Mucosa of stomach (tissue), 1 donor: ENCODE results near the gene PRDM15.

Source experiments
- H3K27me3 ChIP-seq: one replicate; pipeline ENCODE4 v1.7.0; 2013; ENCODE audit warnings: mild to moderate bottlenecking, low read length; ENCODE audit not compliant: control insufficient read depth, insufficient read depth
- H3K36me3 ChIP-seq: one replicate; pipeline ENCODE4 v1.7.0; 2013; ENCODE audit warnings: low read length; ENCODE audit not compliant: control insufficient read depth, insufficient read depth
- H3K4me1 ChIP-seq: one replicate; pipeline ENCODE4 v1.7.0; 2013; ENCODE audit warnings: mild to moderate bottlenecking, low read length; ENCODE audit not compliant: control insufficient read depth, insufficient read depth
- H3K4me3 ChIP-seq: one replicate; pipeline ENCODE4 v1.7.0; 2013; ENCODE audit warnings: low read length
- H3K9ac ChIP-seq: one replicate; pipeline ENCODE4 v1.7.0; 2013; ENCODE audit warnings: mild to moderate bottlenecking, low read length, moderate library complexity
- H3K9me3 ChIP-seq: one replicate; pipeline ENCODE4 v1.7.0; 2013; ENCODE audit warnings: mild to moderate bottlenecking, low read length, moderate library complexity; ENCODE audit not compliant: control insufficient read depth
- donor health status: Pancreatic carcinoma.

The PRDM15 gene

GRCh38 chr21:41852151-41852928 lies 26.8 kb downstream of the PRDM15 start:
- Histone ChIP-seq H3K9me3 (no peaks in the 10 kb centered on the region), H3K36me3 (no peaks in the 10 kb centered on the region), H3K9ac (no peak overlapping the region), H3K27me3 (no peaks in the 10 kb centered on the region), H3K4me1 (peaks cover 5% of the 10 kb centered on the region), H3K4me3 (no peak overlapping the region)

DNA sequence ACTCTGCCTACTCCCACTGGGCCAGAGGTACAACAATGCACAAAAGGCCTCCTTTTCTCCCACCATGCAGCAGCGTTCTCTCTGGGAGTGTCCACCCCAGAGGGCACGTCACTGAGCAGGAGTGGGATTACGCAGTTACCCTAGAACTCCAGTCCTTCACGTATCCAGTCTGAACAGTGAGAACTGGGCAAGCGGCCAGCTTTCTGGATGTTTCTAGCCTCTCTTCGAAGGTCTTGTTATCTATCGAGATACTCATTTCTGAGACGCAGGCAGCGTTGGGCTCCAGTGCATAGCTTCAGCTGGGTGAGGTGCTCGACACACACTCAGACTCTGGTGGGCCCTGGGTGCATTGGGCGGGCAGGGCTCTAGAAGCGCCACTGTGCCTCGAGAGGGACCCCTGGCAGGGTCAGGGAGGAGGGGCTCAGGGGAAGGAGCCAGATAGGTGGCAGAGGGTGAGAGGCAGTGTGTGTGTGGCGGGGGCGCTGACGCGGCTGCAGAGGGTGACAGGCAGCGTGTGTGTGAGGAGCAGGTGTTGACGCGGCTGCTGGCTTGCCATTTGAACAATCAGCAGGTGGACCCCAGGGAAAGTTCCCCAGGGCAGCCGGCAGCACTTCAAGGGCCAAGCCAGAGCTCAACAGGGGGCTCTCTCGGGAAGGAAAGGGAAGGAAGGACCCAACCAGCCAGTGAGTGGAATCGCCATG lies 27.9 kb downstream of the PRDM15 start:
- no peak overlapping the region for H3K9ac ChIP-seq
- no peaks in the 10 kb centered on the region for H3K36me3 ChIP-seq
- peaks cover 5% of the 10 kb centered on the region for H3K4me1 ChIP-seq
- no peak overlapping the region for H3K4me3 ChIP-seq
- H3K27me3 ChIP-seq, result no peaks in the 10 kb centered on the region
- H3K9me3 ChIP-seq, result no peaks in the 10 kb centered on the region

DNA sequence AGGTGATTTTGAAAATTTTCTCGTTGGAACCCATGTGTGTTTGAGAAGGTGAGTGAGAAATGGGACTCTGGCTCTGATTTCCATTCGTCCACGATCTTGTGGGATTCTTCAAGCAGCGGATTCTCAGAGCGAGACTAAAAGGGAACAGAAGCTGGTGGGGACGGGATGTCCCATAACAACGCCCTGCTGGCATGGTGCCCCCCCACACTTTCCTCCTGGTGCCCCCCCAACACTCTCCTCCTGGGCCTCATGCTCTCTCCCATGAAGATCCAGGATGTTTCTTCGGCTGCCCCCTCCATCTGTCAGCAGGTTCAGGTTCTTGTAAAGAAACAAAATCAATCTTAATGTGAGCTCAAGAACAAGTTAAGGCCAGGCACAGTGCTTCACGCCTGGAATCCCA lies 29.1 kb downstream of the PRDM15 start:
- no peaks in the 10 kb centered on the region for H3K36me3 ChIP-seq
- H3K4me1 ChIP-seq, result peaks cover 5% of the 10 kb centered on the region
- H3K9ac ChIP-seq, result no peak overlapping the region
- H3K27me3 ChIP-seq, result no peaks in the 10 kb centered on the region
- H3K9me3 ChIP-seq, result no peaks in the 10 kb centered on the region
- no peak overlapping the region for H3K4me3 ChIP-seq

DNA sequence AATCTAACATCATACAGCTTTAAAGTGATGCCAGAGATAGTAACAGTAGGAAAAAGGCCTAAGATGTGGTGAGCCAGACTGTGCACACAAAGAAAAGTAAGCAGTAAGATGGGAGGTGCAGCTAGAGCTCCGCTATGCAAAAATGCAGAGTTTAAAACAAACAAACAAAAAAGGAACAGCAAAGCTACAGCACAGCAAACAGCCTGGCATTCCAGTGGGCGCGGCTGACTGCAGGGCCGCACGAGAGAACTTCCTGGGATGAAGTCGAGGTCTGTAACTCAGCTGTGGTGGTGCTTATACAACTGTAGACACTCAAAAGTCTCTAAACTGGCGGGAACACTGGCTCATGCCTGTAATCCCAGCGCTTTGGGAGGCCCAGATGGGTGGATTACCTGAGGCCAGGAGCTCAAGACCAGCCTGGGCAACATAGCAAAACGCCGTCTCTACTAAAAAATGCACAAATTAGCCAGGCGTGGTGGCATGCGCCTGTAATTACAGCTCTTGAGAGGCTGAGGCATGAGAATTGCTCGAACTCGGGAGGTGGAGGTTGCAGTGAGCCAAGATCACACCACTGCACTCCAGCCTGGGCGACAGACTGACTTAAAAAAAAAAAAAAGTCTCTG lies 30.1 kb downstream of the PRDM15 start:
- no peaks in the 10 kb centered on the region for H3K36me3 ChIP-seq
- H3K4me1 ChIP-seq, result peaks cover 5% of the 10 kb centered on the region
- H3K9ac ChIP-seq, result no peak overlapping the region
- H3K9me3 ChIP-seq, result no peaks in the 10 kb centered on the region
- H3K27me3 ChIP-seq, result no peaks in the 10 kb centered on the region
- H3K4me3 ChIP-seq, result no peak overlapping the region

DNA sequence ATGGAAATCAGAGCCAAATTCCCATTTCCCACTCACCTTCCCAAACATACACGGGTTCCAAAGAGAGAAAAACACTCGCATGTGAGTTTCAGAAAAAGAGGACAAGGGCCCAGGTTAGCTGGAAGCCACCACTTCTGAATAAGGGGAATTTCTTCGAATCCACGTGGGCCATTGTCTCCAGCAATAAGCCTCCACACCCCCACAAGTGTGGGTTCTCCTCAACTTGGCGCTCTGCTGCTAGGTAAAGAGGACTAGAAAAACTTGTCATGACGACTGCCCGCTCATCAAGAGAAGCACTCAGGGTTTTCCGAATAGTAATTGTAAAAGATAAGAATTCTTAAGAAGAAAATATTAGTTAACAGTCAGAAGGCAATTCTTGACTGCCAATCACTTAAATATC lies 30.6 kb downstream of the PRDM15 start:
- no peak overlapping the region for H3K9ac ChIP-seq
- no peaks in the 10 kb centered on the region for H3K27me3 ChIP-seq
- no peaks in the 10 kb centered on the region for H3K9me3 ChIP-seq
- peaks cover 5% of the 10 kb centered on the region for H3K4me1 ChIP-seq
- H3K36me3 ChIP-seq, result no peaks in the 10 kb centered on the region
- H3K4me3 ChIP-seq, result no peak overlapping the region

- no peaks in the 10 kb centered on the region for H3K36me3 ChIP-seq
These were observed 31.9 kb downstream of the PRDM15 start for GRCh38 chr21:41847066-41847804.

DNA sequence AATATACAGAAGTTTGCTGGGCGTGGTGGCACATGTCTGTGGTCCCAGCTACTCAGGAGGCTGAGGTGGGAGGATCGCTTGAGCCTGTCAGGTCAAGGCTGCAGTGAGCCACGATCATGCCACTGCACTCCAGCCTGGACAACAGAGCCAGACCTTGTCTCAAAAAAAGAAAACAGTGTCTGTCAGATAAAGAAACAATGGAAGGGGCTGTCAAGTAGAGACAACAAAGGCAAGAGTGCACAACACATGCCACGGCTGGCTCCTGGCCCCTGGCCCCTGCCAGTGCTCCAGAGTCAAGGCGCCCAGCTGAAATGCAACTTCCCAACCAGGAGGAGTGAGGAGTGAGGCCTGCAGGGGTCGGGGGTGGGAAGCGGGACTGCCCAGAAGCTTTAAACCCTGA lies 32.6 kb downstream of the PRDM15 start:
- Histone ChIP-seq H3K9ac (no peak overlapping the region), H3K4me1 (peaks cover 5% of the 10 kb centered on the region), H3K27me3 (no peaks in the 10 kb centered on the region), H3K36me3 (no peaks in the 10 kb centered on the region), H3K4me3 (no peak overlapping the region), H3K9me3 (no peaks in the 10 kb centered on the region)

More at GRCh38 chr21:41847066-41847804, 31.9 kb downstream of the PRDM15 start:
- no peaks in the 10 kb centered on the region for H3K9me3 ChIP-seq
- H3K4me3 ChIP-seq, result no peak overlapping the region
- H3K27me3 ChIP-seq, result no peaks in the 10 kb centered on the region
- H3K9ac ChIP-seq, result no peak overlapping the region
- peaks cover 5% of the 10 kb centered on the region for H3K4me1 ChIP-seq

DNA sequence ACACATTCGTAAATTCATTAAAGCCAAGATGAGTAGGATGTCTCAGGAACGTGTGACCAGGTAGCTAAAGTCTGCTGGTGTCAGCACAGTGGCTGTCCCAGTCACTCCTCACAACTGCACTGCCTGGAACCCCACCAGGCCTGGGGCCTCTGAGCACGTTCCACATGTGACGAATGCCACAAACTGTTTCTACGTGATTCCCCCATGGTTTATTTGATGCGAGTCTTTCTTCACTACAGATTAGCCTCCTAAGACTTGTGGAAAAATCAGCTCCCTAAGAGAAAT lies 33.2 kb downstream of the PRDM15 start:
- no peaks in the 10 kb centered on the region for H3K27me3 ChIP-seq
- peaks cover 5% of the 10 kb centered on the region for H3K4me1 ChIP-seq
- H3K9ac ChIP-seq, result no peak overlapping the region
- H3K9me3 ChIP-seq, result no peaks in the 10 kb centered on the region
- H3K4me3 ChIP-seq, result no peak overlapping the region
- H3K36me3 ChIP-seq, result no peaks in the 10 kb centered on the region

DNA sequence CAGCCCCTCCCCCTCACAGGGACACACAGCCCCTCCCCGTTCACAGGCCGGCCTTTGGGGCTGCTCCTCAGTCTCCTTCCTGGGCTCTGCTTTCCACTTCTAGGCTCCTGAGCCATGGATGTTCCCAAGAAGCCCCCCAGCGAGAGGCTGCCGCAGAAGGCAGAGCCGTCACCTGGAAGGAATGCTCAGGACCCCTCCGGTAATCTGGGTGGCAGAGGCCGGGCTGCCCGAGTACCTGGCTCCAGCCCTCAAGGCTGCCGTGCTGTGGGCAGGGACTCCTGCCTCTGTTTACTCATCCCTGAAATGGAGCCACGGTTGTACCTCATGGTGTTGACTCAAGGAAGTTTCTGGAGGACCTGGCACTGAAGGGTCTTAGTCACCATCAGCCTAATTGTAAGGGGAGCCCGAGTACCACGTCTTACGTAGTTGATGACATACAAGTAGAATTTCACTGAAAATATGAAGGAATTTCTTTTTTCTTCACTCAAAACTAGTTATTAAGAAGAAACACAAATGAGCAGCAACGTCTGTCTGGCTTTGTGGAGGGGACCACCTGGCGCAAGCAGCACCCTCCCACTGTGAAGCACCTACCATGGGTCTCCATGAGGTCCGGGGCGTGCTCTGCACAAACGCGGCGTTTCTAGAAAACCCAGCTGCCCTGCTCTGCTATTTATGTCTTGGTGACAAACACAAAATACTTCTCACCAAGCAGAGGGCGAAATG lies 33.7 kb downstream of the PRDM15 start:
- Histone ChIP-seq H3K27me3 (no peaks in the 10 kb centered on the region), H3K4me1 (peaks cover 5% of the 10 kb centered on the region), H3K4me3 (no peak overlapping the region), H3K36me3 (no peaks in the 10 kb centered on the region), H3K9me3 (no peaks in the 10 kb centered on the region), H3K9ac (no peak overlapping the region)

DNA sequence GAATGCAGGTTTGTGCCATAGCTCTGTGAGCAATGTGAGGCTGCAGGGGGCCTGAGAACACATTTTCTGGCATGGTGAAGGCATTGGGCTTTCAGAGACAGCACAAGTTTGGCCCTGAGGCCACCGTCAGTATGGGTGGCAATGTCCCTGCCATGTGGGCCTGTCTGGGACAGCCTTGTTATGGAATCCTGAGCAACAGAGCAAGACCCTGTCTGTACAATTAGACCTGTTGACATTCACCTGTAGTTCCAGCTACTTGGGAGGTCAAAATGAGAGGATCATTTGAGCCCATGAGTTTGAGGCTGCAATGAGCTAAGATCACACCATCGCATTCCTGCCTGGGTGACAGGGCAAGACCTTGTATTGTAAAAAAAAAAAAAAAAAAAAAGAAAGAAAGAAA lies 35.6 kb downstream of the PRDM15 start:
- Histone ChIP-seq H3K4me3 (no peak overlapping the region), H3K9me3 (no peaks in the 10 kb centered on the region), H3K36me3 (no peaks in the 10 kb centered on the region), H3K4me1 (no peaks in the 10 kb centered on the region), H3K9ac (no peak overlapping the region), H3K27me3 (no peaks in the 10 kb centered on the region)

- Histone ChIP-seq H3K27me3 (no peaks in the 10 kb centered on the region), H3K9me3 (no peaks in the 10 kb centered on the region), H3K36me3 (no peaks in the 10 kb centered on the region), H3K4me3 (no peak overlapping the region), H3K4me1 (no peaks in the 10 kb centered on the region), H3K9ac (no peak overlapping the region)
These were observed 38.3 kb downstream of the PRDM15 start for GRCh38 chr21:41840880-41841279.
